Gastroesophageal sphincter (tissue), 4 donors: ENCODE measurements around the gene FOXK1. TPM values are rescaled to one million over a fixed set of nuclear protein-coding genes. Genes with fewer than 3 reads are reported as not detected.

ENCODE experiments used
- ATAC-seq: fragments of 150-250 bp; one replicate; pipeline ENCODE4 v1.9.1; 2016; ENCODE audit warnings: mild to moderate bottlenecking, moderate library complexity
- H3K27ac ChIP-seq, 4 donors: fragments of 200-600 bp; sonication (generic) in 3 of 4; 1 replicate in 3 of 4; 2 replicates in 1 of 4; pipeline ENCODE4 v1.5.1; 2016 to 2019
- H3K27me3 ChIP-seq: fragments of 200-600 bp; sonication (generic); one replicate; pipeline ENCODE4 v1.5.1; 2019
- H3K36me3 ChIP-seq, 2 donors: fragments of 200-600 bp; sonication (generic); one replicate each; pipeline ENCODE4 v1.5.1; 2019; ENCODE audit warnings: control low read depth in 1 of 2
- H3K4me1 ChIP-seq, 3 donors: fragments of 200-600 bp; sonication (generic); 1 replicate in 2 of 3; 2 replicates in 1 of 3; pipeline ENCODE4 v1.5.1; 2016 to 2019; ENCODE audit warnings: control low read depth in 2 of 3
- H3K4me3 ChIP-seq, 2 donors: fragments of 200-600 bp; sonication (generic); one replicate each; pipeline ENCODE4 v1.5.1; 2019; ENCODE audit warnings: mild to moderate bottlenecking in 1 of 2, moderate library complexity in 1 of 2
- H3K9me3 ChIP-seq, 3 donors: fragments of 200-600 bp; sonication (generic); one replicate each; pipeline ENCODE4 v1.5.1; 2017 to 2019; ENCODE audit warnings: control low read depth in 2 of 3
- EP300 ChIP-seq: sonication (generic); formaldehyde crosslinking; IDR thresholded peaks from one replicate; pipeline ENCODE4 v1.6.1; 2017; ENCODE audit warnings: antibody characterized with exemption, mild to moderate bottlenecking
- POLR2A ChIP-seq, 2 donors: fragments of 450-650 bp; IDR thresholded peaks; one replicate each; pipeline ENCODE4 v1.6.1; 2017; ENCODE audit warnings: antibody characterized with exemption in 2 of 2, mild to moderate bottlenecking in 2 of 2, moderate library complexity in 1 of 2
- POLR2AphosphoS5 ChIP-seq: sonication (generic); formaldehyde crosslinking; IDR thresholded peaks from one replicate; pipeline ENCODE4 v1.6.1; 2017; ENCODE audit warnings: antibody characterized with exemption
- WGBS, 2 donors: methylation state at CpG; one replicate each; pipeline ENCODE4 v1.1.5; 2018; ENCODE audit warnings: low coverage in 1 of 2; 5-methylcytosine and 5-hydroxymethylcytosine counted together
- total RNA-seq, 4 donors: library from RNA; depleted of rRNA; stranded (reverse); fragments of >200 nt; gene quantifications; one replicate each; pipeline ENCODE4 v1.1.0, GENCODE V29; 2016
- TF ChIP-seq, protein P1 (sequence below), 4 experiments: fragments of 200-600 bp in 2 of 4; fragments of 450-650 bp in 2 of 4; sonication (generic) in 1 of 4; IDR thresholded peaks; one replicate each; pipeline ENCODE4 v1.5.1; 2017 to 2019; ENCODE audit warnings: antibody characterized with exemption in 4 of 4, mild to moderate bottlenecking in 2 of 4, moderate library complexity in 2 of 4

The FOXK1 gene
- total RNA-seq, 4 donors from 2014 or later = 28.5 to 45.2 (median 30.0) TPM

- peak overlapping the region in 1 of 4 donors; percentile 29 for H3K27ac ChIP-seq
- H3K9me3 ChIP-seq = peaks cover 0 to under 1% (median 0%) of the 10 kb centered on the region in 3 donors
- ATAC-seq = no peak
- peaks cover 0 to 6% (median 0%) of the 10 kb centered on the region in 3 donors for H3K4me1 ChIP-seq
- WGBS, 2 donors = 0% methylated on average over 1 of the region's 5 CpGs; no CpG with 5 or more reads in 1 of the 2 donors
- H3K27me3 ChIP-seq = peaks cover 56% of the 10 kb centered on the region
- H3K36me3 ChIP-seq = peaks cover 0 to 7% of the 10 kb centered on the region in 2 donors
- no peak overlapping the region for H3K4me3 ChIP-seq
- TF ChIP-seq, protein P1, sequence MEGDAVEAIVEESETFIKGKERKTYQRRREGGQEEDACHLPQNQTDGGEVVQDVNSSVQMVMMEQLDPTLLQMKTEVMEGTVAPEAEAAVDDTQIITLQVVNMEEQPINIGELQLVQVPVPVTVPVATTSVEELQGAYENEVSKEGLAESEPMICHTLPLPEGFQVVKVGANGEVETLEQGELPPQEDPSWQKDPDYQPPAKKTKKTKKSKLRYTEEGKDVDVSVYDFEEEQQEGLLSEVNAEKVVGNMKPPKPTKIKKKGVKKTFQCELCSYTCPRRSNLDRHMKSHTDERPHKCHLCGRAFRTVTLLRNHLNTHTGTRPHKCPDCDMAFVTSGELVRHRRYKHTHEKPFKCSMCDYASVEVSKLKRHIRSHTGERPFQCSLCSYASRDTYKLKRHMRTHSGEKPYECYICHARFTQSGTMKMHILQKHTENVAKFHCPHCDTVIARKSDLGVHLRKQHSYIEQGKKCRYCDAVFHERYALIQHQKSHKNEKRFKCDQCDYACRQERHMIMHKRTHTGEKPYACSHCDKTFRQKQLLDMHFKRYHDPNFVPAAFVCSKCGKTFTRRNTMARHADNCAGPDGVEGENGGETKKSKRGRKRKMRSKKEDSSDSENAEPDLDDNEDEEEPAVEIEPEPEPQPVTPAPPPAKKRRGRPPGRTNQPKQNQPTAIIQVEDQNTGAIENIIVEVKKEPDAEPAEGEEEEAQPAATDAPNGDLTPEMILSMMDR (IDR thresholded peaks at IDR 0.05) = no peak
- TF ChIP-seq POLR2A (IDR thresholded peaks at IDR 0.05) (no peak), POLR2AphosphoS5 (no peak), EP300 (no peak)
Observed at GRCh38 chr7:4807598-4808016, 125.5 kb downstream of the FOXK1 start.

GRCh38 chr7:4808026-4808425 is 125.9 kb downstream of the FOXK1 start:
- Histone ChIP-seq H3K4me3 (no peak overlapping the region), H3K27ac (peak overlapping the region in 1 of 4 donors; percentile 29), H3K27me3 (peaks cover 53% of the 10 kb centered on the region), H3K9me3 (peaks cover 0 to 4% (median 0%) of the 10 kb centered on the region in 3 donors), H3K36me3 (peaks cover 0 to 11% of the 10 kb centered on the region in 2 donors), H3K4me1 (peaks cover 0 to 6% (median 0%) of the 10 kb centered on the region in 3 donors)
- ATAC-seq = no peak
- WGBS, 2 donors = 46 to 58% methylated on average over 2 to 5 of the region's 5 CpGs
- TF ChIP-seq EP300 (no peak), POLR2AphosphoS5 (no peak), POLR2A (IDR thresholded peaks at IDR 0.05) (no peak)

GRCh38 chr7:4808565-4808964 is 126.5 kb downstream of the FOXK1 start:
- TF ChIP-seq, protein P1 (IDR thresholded peaks at IDR 0.05) = no peak
- TF ChIP-seq POLR2AphosphoS5 (no peak), POLR2A (IDR thresholded peaks at IDR 0.05) (no peak), EP300 (no peak)
- 64 to 81% methylated on average over 22 to 29 of the region's 37 CpGs for WGBS, 2 donors
- peaks cover 0 to 6% (median 0%) of the 10 kb centered on the region in 3 donors for H3K4me1 ChIP-seq
- no peak for ATAC-seq
- no peak overlapping the region for H3K4me3 ChIP-seq
- peaks cover 0 to 17% of the 10 kb centered on the region in 2 donors for H3K36me3 ChIP-seq
- no peak overlapping the region for H3K27ac ChIP-seq
- H3K27me3 ChIP-seq = peaks cover 49% of the 10 kb centered on the region
- H3K9me3 ChIP-seq = peaks cover 0 to 9% (median 0%) of the 10 kb centered on the region in 3 donors

DNA sequence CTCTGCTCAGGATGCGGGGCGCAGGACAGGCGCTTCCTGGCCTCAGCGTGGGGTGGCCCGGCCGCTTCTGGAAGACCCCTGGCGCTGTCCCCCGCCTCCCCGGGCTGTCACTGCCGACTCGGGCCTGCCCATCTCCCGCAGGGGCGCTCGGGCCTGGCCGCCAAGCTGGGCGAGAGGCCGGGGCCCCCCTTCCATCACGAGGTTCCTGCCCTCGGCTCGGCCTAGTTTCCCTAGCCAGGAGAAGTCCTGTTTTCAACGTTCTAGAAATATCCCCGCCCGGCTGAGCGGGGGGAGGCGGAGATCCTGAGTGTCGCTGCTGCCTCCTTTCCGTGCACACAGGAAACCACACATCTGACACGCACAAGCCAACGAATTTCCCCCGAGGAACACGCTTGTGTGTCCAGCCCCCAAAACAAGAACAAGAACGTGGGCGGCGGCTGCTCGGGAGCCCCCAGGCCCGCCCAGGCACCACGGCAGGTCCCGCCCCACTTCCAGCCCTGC is 127.0 kb downstream of the FOXK1 start:
- ATAC-seq = no peak
- WGBS, 2 donors = 84 to 97% methylated on average over 8 to 13 of the region's 38 CpGs
- Histone ChIP-seq H3K9me3 (peaks cover 0 to 9% (median 0%) of the 10 kb centered on the region in 3 donors), H3K27ac (peak overlapping the region in 1 of 4 donors; percentile 51), H3K27me3 (peaks cover 43% of the 10 kb centered on the region), H3K4me3 (peak overlapping the region in 1 of 2 donors; percentile 27), H3K36me3 (peaks cover 0 to 22% of the 10 kb centered on the region in 2 donors), H3K4me1 (peaks cover 0 to 6% (median 0%) of the 10 kb centered on the region in 3 donors)
- TF ChIP-seq POLR2AphosphoS5 (no peak), EP300 (no peak), POLR2A (IDR thresholded peaks at IDR 0.05) (no peak)
- TF ChIP-seq, protein P1 (IDR thresholded peaks at IDR 0.05) = no peak

DNA sequence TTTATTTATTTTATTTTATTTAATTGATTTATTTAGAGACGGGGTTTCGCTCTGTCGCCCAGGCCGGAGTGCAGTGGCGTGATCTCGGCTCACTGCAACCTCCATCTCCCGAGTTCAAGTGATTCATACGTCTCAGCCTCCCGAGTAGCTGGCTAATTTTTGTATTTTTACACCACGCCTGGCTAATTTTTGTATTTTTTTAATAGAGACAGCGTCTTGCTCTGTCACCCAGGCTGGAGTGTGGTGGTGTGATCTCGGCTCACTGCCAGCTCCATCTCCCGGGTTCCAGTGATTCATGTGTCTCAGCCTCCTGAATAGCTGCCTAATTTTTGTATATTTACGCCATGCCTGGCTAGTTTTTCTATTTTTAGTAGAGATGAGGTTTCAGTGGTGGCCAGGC is 127.6 kb downstream of the FOXK1 start:
- no peak for ATAC-seq
- peak overlapping the region in 1 of 2 donors; percentile 27 for H3K4me3 ChIP-seq
- no peak for TF ChIP-seq EP300
- TF ChIP-seq POLR2AphosphoS5 = no peak
- TF ChIP-seq, protein P1 (IDR thresholded peaks at IDR 0.05) = no peak
- no peak for TF ChIP-seq POLR2A (IDR thresholded peaks at IDR 0.05)
- H3K27me3 ChIP-seq = peaks cover 39% of the 10 kb centered on the region
- no peak overlapping the region for H3K27ac ChIP-seq
- peaks cover 0 to 6% (median 0%) of the 10 kb centered on the region in 3 donors for H3K4me1 ChIP-seq
- WGBS, 2 donors = 76 to 85% methylated on average over 5 to 13 of the region's 14 CpGs
- H3K36me3 ChIP-seq = peaks cover 0 to 28% of the 10 kb centered on the region in 2 donors
- H3K9me3 ChIP-seq = peaks cover 0 to 9% (median 0%) of the 10 kb centered on the region in 3 donors
